ENCODE results near the gene CUBN.

DNA sequence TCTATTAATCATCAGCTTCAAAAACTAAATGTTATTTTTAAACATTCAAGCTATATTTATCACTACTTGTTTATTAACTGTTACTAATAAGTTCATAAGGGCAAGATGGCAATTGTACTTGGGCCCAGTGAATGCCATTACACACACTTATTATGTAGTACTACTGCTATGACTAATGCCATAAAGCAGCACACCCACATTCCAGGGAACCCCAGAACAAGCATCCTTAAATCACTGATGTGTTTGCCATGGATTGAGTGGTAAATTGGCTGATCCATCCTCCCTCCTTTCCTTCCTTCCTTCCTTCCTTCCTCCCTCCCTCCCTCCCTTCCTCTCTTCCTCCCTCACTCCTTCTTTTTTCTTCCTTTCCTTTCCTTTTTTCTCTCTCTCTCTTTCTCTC is 275.0 kb downstream of the CUBN start:
- TF ChIP-seq EZH2 (IDR thresholded peaks at IDR 0.05; ENCODE audit: insufficient read depth, poor library complexity, severe bottlenecking) (no peak), EZH2phosphoT487 (IDR thresholded peaks at IDR 0.05; ENCODE audit: insufficient read depth, low read depth) (no peak)
